GM20000 (cell line): ENCODE measurements around the gene TSPAN18.

Experiments used
- DNase-seq: peaks from one replicate; pipeline ENCODE4 v3.0.0; 2012; ENCODE audit warnings: low spot score
- TF ChIP-seq, protein P1 (sequence below): IDR thresholded peaks from 2 replicates; pipeline ENCODE4 v1.5.1; 2012; ENCODE audit warnings: mild to moderate bottlenecking, control low read depth; ENCODE audit errors: extremely low read depth, missing control alignments

The TSPAN18 gene

DNA sequence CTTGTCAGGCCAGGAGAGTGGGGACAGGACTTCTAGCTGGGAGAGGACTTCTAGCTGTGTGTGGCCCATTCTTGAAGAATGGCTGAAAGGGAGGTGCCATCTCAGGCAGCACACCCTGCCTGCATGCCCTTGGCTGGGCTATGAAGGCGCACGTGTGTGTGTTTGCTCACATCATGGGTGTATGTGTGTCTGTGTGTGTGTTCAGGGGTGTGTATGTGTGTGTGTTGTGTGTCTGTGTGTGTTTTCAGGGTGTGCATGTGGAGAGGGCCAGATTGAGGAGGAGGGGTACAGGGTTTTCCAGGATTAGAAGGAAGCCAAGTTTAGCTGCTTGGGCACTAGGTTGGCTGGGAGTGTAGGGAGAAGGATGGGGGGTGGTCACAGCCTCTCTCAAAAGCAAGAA lies 207.3 kb downstream of the TSPAN18 start:
- no peak for DNase-seq
- TF ChIP-seq, protein P1, sequence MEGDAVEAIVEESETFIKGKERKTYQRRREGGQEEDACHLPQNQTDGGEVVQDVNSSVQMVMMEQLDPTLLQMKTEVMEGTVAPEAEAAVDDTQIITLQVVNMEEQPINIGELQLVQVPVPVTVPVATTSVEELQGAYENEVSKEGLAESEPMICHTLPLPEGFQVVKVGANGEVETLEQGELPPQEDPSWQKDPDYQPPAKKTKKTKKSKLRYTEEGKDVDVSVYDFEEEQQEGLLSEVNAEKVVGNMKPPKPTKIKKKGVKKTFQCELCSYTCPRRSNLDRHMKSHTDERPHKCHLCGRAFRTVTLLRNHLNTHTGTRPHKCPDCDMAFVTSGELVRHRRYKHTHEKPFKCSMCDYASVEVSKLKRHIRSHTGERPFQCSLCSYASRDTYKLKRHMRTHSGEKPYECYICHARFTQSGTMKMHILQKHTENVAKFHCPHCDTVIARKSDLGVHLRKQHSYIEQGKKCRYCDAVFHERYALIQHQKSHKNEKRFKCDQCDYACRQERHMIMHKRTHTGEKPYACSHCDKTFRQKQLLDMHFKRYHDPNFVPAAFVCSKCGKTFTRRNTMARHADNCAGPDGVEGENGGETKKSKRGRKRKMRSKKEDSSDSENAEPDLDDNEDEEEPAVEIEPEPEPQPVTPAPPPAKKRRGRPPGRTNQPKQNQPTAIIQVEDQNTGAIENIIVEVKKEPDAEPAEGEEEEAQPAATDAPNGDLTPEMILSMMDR = no peak

DNA sequence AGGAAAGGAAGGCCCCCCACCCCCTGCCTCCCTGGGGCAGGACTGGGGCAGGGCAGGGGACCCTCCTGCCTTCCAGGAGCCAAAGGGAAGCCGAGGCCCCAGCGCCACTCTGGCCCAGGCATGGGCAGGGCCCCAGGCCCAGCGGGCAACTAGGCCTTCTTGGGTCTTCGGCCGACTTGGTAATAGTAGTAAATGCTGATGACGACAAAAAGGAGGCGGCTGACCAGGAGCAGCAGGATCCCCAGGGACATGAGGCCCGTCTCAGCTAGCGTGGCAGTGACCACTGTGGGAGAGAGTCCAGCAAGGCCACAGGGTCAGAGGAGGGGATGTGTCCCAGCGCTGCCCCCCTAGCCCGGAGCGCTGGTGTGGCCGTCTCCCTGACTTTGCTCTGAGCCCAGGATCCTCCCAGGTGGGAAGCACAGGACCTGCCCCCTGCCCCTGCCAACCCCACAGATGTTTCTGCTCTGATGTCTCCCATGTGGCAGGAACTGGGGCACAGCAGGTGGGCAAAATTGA lies 208.0 kb downstream of the TSPAN18 start:
- no peak for DNase-seq
- TF ChIP-seq, protein P1 = no peak

DNA sequence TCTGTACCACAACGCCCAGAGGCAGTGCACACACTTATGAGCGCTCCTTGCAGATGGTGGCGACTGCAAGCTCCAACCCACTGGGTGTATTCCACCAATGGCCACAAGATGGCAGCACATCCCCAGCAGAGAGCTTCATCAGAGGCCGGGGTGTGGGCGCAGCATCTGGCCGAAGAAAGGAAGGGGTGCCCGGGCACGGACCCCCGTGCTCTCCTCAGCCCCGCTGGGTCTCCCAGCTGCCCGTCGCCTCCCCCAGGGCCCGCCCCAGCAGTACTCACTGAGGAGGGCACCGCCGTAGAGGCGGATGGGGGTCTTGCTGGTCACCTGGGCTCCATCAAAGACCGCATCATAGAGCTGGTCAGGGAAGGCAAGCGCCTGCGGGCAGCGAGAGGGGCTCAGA lies 209.8 kb downstream of the TSPAN18 start:
- TF ChIP-seq, protein P1 = peak; percentile 92
- peak; percentile 81 for DNase-seq

DNA sequence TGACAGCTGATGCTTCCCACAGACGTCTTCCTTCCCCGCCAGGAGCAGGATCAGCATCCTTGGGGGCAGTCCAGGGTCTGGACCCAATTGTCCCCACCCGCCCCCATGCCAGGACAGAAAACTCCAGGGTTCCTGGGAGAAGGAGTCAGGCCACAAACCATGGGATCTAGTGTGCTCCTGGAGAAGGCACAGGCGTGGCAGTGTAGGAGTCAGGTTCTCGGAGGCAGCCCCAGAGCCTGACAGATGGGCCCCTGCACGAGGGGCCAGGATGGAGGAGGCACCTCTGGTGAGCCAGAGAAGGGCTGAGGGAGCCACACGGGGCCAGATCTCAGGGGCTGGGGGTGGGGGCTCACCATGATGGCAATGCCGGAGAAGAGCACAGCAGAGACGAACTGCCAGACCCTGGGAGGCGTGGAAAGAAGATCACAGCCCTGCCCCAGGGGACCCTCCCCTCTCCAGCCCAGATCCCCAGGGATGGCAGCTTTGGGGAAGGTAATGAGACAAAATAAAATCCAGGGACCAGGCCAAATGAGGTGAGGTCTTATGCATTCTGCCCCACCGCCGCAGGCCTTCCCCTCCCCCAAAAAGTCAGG lies 210.3 kb downstream of the TSPAN18 start:
- TF ChIP-seq, protein P1 = no peak
- no peak for DNase-seq

DNA sequence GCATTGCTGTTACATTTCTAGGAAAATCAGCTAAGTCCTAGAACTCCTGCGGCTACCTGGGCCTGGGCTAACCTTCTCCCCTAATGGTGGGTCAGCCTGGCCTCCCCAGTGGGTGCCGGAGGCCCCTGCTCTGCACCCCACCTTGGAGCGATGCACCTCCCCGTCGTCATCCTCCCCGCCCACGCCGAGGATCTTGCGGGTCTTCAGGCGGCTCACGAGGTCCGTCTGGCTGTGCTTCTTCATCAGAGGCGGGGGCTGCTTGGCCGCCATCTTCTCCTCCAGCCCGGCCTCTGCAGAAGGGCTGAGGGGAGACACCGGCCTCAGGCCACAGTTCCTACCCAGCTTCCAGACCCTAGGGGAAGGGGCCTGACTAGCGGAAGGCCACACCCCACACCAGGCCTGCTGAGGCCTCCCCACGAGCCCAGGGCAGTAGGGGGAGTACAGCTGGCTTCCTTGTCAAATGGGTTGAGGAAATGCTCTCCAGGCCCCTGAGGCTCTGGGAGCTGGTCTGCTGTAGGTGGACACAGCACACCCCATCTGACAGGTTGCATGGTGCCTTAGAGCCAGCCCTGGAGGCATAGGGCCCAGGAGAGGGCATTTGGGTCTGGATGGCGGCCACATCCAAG lies 211.4 kb downstream of the TSPAN18 start:
- no peak for DNase-seq
- TF ChIP-seq, protein P1 = no peak

DNA sequence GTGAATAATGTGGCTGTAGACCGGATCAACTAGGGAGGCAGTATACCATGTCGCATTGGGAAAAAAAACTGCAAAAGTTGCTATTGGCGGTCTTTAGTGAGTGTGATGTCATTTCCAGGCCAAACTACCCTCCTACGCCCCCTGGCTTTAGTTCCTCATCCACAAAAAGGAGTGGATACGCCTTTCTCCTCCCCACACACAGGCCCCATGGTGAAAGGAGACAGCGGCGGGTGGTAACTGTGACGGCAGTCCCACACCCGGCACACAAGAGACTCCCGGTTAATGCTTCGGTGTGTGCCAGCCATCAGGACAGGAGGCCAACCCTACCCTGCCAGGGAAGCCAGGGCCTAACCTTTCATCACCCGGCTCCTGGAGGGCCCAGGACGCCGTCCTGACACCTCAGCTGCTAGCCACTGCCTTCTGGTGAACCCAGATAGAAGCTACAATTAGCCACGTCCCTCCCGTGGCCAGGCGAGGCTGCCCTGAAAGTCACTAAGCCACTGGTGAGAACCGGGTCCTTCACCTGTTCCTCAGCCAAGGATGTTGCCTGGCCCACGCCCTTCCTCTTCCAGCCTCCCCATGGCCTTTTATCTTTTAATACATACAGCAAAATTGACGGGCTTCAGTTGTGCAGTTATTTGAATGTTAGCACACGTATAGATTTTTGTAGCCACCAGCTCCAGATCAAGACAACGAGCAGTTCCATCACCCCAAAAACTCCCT lies 213.1 kb downstream of the TSPAN18 start:
- DNase-seq = no peak

More for the DNA sequence above, 213.1 kb downstream of the TSPAN18 start:
- TF ChIP-seq, protein P1 = no peak
